Activated CD4-positive, alpha-beta T cell treated with anti-CD3 and anti-CD28 coated beads, Interleukin-2, amount 50 U/mL, for 24 hours (primary cell): ENCODE data around the gene ACTA2.

Experiments
- DNase-seq, 2 donors: peaks; one replicate each; pipeline ENCODE4 v3.0.0-alpha.2; 2020; ENCODE audit warnings: low read depth in 1 of 2, low spot score in 1 of 2

Gene ACTA2

DNA sequence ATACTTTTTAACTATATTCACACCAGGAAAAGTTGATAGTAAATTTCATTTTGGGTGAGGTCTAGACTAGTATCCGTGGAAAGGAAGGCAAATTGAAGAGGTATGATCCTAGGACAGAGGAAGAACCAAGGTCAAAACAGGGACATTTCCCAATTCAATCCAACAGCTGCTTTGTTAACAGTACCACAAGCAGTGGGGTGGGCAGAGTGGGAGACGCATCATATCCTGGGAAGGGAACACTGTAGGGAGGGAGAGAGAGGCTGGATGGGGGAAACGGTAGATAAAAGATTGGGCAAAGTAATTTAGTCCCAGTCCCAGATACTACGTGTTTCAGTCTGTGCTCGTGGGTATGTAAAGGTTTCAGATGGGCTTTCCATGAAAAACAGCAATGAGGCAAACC, 28.9 kb upstream of the ACTA2 start:
- DNase-seq: no peak

DNA sequence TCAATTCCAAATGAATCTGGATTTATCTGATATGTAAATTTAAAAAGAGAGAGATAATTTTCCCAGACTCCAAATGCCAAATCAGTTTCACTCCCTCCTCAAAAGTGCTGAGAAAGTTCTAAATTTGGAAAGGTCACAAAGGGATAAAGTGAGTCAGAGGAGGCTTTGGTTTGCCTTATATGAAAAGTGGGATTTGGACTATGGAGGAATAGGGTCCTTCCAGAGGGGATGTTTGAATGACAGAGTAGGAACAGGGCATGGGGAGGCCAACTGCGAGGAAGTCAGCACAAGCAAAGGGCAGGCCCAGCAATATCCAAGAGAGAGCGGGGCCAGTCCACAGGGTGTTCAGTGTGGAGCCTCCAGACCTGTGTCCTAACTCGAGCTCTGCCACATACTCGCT, 28.2 kb upstream of the ACTA2 start:
- DNase-seq: no peak

DNA sequence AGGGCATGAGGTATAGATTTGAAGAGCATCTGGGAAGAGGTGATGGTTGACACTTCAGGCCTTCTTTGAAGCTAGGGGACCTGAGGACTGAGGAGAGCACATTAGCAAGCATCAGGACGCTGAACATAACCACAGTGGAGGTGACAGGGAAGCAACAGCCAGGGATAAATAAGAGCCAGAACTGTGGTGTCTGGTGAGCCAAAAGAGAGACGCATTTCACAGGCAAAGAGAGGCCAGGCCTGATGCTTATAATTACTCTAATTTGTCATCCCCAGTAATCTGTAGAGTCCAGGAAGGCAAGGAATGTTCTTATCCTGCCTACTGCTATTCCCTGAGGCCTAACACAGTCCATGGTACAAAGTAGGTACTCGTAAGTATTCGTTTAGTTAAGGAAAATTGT, 27.7 kb upstream of the ACTA2 start:
- DNase-seq: no peak

DNA sequence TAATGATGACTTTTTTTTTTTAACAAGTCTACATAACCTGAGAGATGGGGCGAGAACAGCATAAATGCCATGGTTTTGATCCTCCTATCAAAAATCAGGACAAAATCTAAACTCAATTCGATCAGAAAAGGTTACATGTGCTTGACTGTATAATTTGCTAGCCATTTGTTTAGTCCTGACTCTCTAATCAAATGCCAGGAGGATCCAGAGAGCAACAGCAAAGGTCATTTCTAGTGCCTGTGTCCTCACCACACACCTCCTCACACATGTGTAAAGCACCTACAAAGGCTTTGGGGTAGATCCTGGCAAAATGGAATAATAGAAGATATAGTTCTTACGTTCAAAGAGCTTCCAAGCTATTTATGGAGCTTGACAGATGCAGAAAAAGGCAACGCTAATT, 27.0 kb upstream of the ACTA2 start:
- no peak for DNase-seq

DNA sequence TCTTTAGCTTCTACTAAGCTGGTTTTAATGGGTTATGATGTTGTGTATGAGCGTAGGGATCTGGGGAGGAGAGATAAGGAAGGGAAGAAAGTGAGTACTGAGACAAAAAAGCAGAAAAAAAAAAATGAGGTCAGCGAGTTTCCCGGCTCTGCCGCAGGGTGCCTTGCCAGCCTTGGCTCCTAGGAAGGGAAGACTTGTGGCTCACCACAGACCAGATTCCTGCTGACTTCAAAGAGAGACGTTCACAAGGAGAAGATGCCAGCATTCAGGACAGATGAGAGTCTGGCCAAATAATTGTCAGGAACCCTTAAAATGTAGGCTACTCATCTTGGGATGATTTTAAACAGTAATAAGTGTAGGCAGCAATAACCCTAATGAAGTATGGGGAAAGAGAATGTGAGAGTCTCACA, 26.6 kb upstream of the ACTA2 start:
- no peak for DNase-seq

DNA sequence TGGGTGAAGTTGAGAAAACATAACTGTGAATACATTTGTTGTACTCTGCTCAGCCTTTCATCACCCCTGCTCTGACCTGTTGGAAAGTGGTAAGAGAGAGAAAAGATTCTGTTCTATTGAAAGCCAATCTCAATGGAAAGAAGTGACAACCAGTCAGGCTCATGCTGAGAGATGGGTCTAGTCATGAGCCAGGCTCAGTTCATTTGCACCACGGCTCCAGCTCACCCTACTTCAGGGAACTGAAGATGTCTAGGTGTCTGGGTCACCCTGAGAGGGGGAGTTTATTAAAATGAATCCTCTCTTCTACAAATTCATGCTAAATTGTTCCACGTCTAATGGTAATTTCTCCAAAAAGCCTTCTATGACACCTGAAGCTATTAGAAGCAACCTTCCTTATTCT, 25.9 kb upstream of the ACTA2 start:
- DNase-seq: no peak

DNA sequence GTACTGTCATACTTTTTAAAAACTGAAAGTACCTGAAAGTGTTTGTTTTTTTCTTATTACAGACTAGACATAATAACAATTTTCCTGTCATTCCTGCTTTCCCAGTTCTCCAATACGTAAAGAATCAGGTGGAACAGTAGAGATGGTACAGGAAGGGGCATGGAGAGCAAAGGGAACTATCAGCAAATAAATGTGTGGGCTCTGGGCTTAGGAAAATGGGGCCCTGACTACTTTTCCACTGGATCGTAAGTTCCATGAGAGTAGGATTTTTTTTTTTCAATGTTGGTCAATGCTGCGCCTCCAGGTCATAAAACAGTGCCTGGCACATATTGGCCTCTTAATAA, 22.8 kb upstream of the ACTA2 start:
- no peak for DNase-seq

DNA sequence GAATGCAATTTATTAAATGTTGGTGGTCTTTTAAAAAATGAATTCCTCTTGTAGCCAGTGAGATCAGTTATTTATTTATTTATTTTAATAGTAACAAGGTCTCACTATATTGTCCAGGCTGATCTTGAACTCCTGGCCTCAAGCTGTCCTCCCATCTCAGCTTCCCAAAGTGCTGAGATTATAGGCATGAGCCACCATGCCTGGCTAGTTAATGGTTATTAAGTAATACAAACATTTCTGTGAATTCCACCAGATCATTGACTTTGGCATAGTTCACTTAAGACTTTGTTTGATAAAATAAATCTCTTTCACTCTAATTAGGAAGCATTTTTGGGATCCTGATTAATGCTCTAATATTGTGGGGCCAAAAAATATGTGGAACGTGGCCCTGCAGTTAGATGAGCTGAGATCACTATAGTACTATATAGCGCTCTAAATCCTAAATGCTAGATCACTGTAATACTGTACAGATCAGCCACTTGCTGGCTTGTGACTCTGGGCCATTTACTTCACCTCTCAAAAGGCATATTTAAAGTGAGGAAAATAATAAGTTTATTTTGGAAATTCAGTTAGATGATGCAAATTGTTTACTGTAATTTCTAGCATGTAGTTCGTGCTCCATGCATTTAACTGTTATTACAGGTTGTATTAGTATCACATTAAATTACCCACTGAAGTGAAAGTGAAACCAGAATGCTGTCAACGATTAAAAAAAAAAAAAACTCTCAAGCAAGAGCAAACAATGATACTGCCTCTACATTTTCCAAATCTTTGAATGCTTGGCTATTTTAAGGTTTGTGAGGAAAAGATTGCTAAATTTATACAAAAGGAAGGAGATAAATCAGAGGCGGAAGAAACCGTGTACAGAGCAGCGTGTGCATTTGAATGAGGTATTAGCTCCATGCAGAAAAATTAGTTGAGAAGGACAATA, 22.1 kb upstream of the ACTA2 start:
- DNase-seq: no peak

DNA sequence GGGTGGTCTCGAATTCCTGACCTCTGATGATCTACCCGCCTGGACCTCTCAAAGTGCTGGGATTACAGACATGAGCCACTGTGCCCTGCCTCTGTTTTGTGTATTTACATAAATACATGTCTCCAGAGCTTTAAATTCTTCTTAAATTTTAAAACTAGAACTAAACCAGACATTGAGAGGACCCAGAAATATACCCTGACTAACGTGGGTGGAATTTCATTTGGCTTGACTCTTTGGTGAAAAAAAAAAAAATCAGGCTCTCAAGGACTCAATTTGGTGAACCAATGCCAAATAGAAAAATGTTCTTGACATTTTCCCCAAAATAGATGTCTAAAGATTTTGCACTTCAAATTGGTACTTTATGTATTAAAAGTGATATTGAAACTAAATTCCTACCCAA, 21.4 kb upstream of the ACTA2 start:
- DNase-seq: no peak

DNA sequence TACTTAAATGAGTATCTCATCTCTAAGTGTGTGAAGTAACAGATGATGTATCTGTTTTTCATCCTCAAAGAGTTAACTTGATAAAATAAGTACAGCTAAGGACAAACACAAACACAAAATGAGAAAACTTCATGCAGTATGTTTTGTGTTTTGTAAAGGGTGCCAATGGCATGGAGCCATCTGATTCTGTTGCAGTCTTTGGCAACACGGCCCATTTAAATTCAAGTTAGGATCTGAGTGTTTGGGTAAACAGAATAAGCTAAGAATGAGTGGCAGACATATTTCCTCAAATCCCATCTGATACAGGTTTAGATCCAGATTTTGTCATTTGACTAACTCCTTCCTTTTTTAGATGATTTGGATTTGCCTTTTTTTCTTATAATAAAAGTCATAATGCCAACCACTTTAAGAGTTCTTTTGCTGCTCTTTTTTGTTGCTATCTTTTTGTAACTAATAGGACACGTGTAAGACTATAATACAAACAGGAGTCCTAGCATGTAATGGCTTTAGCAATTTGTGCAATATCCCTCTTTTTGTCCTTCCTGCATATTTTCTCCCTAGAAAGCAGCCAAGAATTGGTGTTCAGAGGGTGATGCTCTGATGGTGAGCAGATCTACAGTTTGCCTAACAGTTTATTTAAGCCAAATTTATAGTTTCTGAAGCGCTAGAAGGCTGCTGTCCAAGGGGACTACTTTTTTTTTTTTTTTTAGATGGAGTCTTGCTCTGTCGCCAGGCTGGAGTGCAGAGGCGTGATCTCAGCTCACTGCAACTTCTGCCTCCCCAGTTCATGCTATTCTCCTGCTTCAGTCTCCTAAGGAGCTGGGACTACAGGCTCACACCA, 18.9 kb upstream of the ACTA2 start:
- DNase-seq: no peak

DNA sequence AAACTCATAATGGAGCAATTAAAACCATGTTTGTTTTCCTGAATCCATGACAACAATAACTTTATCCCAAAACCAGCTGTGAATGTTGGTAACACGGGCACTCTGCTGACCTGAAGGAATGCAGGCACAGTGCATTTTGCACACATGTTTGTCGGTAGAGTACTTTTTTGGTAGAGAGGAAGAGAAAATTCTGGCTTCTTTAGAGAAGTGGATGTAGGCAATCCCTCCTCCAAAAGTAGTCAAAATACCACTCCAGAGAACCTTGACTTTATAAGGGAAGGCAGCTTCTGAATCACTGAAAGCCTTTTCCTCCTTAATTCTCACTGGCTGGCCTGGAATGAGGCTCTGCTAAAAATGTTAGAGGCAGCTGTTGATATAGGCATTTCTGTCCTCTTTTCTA, 15.8 kb upstream of the ACTA2 start:
- DNase-seq: no peak

DNA sequence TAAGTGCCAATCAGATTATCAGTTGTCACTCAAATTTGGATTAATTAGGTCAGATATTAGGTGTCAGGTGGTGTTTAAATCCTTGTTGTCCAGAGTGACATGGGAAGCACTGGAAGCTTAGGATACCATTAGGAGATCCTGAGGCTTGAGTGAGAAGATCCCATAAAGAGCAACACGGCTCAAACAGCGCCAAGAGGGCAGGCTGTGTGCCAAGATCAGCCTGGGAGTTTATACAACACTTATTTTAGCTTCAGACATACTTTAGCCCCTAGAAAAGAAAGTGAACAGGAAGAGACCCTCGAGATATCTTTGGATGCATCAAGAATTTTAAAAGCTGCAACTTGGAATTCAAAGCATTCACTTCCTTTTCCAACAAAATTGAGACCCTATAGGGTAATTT, 14.2 kb upstream of the ACTA2 start:
- no peak for DNase-seq

DNA sequence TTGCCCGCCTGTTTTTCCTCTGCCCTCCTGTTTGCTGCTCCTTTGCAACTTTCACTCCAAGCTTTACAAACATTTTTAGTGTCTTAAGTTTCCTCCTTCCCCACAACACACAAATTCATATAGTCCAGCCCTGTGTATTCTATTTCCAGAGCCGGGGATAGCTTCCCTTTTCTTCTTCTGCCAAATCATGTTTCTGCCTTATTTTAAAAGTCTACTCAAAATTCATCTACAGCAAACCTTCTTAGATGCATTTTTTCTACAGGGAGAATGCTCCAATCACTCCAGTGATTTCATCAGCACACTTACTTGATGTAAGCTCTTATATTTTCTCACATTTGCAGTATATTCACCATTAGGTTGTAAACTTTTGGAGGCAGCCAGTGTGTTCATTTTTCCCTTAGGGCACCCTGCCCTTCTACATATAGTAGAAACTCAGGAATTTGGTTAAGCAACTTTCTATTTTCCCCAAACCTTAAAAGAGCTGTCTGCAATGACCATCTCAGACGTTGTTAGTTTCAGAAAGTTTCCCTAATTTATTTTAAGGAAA, 12.4 kb upstream of the ACTA2 start:
- DNase-seq: no peak

DNA sequence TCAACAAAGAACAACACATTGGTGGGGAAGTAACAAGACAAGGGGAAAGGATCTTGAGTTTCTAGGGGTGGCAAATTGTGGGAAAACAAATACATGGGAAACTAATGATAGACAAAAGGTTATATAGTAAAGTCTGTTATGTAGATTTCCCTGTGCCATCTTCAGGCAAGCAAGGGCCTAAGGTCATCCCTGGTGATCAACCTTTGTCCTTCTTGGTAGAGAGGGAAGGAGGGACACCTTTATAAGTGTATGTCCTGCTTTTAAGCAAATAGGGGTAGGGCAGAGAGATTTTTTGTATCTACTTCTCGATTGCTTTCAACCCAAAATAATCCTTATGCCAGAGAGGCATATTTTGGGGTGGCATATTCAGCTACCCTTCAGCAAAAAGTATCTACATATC, 11.8 kb upstream of the ACTA2 start:
- DNase-seq: no peak

DNA sequence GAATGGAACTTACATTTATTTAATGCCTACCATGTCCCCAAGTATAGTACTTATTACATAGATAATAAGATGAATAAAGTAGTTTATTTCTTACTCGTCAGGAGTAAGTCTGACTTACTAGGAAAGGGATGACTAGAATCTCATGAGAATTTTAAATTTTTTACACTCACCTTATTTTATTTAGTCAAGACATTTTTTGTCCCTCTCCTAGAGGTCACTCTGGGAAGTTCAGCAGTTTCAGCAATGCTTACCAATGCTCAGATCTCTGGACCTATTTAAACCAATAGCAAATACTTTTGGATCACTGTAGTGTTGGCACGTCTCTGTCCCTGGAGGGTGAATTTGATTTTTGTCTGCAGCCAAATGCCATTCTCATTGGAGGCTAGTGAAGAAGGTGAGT, 10.7 kb upstream of the ACTA2 start:
- DNase-seq: no peak

DNA sequence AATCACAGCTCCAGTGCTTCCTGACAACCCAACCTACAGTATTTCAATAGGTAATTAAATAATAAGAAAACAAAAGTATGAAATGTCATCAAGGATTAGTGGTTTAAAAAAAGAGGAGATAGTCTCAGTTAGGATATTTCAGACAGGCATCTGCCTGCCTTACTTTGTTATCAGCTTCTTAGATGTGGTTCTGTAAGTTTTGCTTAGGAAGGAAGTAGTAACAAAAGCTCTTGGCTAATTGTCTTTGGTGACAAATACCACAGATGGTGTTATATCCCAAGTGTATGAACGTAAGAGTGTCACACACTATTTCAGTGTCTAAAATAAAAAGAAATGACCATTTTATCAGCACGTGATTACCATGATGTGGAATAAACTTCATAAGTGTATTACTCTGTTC, 9.8 kb upstream of the ACTA2 start:
- no peak for DNase-seq

DNA sequence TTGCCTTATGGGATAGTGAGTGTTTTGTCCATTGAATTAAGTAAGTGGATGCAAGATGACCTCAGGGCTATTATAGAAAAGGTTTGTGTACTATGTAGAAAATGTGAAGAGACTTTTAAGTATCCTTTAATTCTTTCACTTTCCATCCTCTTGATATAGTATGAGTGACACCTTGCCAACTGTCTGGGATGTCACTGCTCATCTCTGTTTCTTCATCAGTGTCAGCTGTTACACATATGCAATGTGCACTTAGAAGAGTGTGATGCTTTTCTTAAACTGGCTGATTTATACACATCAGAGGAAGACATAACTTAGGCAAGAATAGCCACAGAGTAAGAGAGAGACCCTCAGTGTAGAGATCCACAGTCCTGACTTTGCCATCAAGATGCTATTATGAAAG, 8.7 kb upstream of the ACTA2 start:
- no peak for DNase-seq

DNA sequence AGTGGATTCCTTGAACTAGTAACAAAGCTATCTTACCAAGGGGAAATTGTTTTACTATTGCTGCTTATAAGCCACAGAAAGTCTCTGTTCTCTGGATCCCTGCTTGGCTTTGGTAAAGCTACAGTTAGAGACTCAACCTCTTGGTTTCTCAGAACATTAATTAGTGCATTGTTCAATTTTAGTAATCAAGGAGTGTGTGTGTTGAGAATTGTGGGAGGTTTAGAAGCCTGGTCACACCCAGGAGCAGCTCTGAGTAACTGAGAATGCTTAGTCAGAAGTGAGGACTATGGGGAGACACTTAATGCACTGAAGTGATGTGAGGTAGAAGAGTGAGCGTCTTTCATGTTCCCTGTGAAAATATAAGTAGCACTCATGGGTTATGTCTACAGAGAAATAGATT, 8.2 kb upstream of the ACTA2 start:
- DNase-seq: no peak

DNA sequence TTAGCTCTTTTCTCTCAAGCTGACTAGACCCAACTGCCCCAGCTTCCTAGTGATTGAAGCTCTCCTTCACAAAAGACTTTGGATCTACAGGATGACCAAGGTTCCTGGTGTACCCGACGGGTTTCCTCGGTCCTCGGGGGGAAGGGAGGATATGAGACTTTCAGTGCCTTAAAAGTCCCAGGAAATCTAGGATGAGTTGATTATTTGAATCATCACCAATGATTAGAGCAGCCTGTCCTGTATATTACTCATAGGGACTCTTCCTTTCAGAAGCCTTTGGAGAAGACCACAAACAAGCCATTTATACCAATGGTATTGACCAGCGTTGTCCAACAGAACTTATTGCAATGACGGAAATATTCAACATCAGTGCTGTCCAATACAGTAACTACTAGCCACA, 6.1 kb upstream of the ACTA2 start:
- no peak for DNase-seq

DNA sequence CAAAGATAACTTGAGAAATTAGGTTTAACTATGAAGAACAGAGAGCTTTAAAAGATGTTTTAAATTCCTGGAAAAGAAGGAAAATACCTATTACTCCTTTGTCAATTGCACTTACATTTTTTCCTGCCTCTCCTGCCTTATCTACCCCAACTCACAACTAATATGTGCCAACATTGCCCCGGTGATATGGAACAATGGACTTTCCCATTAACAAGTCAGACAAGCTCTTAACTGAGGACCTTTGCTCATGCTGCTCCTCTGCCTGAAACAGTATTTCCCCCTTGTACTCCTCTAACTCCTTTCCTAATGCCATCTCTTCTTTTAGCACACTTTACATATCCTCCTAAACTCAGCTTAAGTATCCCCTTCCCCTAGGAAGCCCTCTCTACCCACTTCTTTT, 4.8 kb upstream of the ACTA2 start:
- DNase-seq: no peak

DNA sequence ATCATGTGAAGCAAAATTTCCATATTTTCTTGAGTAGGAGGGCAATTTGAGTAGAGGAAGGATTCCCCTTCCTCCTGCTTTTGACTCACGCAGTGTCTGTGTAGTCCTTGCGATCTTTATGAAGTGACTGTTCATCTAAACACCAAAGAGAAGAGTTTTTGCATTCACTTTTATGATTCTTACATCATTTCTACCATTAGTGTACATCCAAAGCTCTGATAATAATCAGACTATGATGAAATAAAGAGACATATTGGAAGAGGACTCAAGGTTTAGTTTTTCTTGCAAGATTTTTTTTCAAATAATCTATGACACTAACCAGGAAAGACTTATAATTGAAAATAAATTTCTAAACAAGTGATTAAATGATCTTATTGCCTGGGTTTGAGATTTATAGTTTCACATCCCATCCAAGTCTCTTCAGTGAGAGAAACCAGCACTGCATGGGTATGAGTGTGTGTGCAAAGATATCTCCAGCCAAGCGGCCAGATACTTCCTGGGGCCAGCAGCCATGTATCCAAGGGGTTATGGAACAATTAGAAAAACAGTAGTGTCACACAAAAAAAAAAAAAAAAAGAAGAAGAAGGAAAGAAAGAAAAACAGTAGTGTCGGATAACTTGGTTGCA, 2.0 kb upstream of the ACTA2 start:
- DNase-seq: no peak

DNA sequence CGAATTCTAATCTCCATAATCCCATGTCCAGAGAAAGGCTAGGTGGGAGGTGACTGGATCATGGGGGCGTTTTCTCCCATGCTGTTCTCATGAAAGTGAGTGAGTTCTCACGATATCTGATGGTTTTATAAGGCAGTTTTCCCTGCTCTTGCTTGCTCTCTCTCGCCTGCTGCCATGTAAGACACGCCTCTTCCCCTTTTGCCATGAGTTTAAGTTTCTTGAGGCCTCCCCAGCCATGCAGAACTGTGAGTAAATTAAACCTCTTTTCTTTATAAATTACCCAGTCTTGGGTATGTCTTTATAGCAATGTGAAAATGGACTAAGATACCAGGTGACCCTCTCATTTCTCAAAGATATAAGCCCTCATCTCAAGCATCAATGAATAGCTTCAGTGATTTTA, 1.1 kb upstream of the ACTA2 start:
- DNase-seq: no peak
